Transverse colon (tissue), 3 donors: ENCODE data around the gene TRIM8.

ENCODE experiments used
- POLR2A ChIP-seq: fragments of 450-650 bp; IDR thresholded peaks from one replicate; pipeline ENCODE4 v1.6.1; 2016; ENCODE audit warnings: antibody characterized with exemption, mild to moderate bottlenecking, moderate library complexity
- TF ChIP-seq, protein P1 (sequence below), 5 experiments: fragments of 200-600 bp in 3 of 5; fragments of 450-650 bp in 2 of 5; sonication (generic) in 3 of 5; IDR thresholded peaks; 1 replicate in 2 of 5; 2 replicates in 3 of 5; pipeline ENCODE4 v1.5.1; 2016 to 2017; ENCODE audit warnings: antibody characterized with exemption in 5 of 5, inconsistent platforms in 3 of 5, mild to moderate bottlenecking in 2 of 5, moderate library complexity in 1 of 5

DNA sequence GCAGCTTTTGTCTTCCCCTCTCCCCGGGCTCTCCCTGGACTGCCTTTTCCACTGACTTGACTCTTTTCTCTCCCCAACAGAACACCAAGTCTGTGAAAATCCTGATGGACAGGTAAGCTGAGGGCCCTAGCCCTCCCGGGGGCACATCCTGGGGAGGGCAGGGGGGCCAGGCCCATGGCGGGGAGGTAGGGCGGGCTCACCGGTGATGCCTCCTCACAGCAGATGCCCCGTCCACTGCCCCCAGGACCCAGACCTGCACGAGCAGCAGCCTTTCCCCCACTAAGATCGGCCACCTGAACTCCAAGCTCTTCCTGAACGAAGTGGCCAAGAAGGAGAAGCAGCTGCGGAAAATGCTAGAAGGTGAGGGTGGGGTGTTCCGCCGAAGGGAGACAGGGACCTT, 11.7 kb downstream of the TRIM8 start:
- TF ChIP-seq, protein P1, sequence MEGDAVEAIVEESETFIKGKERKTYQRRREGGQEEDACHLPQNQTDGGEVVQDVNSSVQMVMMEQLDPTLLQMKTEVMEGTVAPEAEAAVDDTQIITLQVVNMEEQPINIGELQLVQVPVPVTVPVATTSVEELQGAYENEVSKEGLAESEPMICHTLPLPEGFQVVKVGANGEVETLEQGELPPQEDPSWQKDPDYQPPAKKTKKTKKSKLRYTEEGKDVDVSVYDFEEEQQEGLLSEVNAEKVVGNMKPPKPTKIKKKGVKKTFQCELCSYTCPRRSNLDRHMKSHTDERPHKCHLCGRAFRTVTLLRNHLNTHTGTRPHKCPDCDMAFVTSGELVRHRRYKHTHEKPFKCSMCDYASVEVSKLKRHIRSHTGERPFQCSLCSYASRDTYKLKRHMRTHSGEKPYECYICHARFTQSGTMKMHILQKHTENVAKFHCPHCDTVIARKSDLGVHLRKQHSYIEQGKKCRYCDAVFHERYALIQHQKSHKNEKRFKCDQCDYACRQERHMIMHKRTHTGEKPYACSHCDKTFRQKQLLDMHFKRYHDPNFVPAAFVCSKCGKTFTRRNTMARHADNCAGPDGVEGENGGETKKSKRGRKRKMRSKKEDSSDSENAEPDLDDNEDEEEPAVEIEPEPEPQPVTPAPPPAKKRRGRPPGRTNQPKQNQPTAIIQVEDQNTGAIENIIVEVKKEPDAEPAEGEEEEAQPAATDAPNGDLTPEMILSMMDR (IDR thresholded peaks at IDR 0.05), result no peak
- no peak for TF ChIP-seq POLR2A
